Stimulated activated CD4-positive, alpha-beta T cell treated with anti-CD3 and anti-CD28 coated beads, Interleukin-1b, Interleukin-23, amount 100 ng/mL, for 1 hour (primary cell): ENCODE results near the gene GABBR2.

Experiments used
- DNase-seq, 2 donors: peaks; one replicate each; pipeline ENCODE4 v3.0.0-alpha.2; 2020; ENCODE audit warnings: low read depth in 2 of 2

GABBR2 gene

GRCh38 chr9:98442114-98442513, 266.6 kb downstream of the GABBR2 start:
- DNase-seq: no peak

DNA sequence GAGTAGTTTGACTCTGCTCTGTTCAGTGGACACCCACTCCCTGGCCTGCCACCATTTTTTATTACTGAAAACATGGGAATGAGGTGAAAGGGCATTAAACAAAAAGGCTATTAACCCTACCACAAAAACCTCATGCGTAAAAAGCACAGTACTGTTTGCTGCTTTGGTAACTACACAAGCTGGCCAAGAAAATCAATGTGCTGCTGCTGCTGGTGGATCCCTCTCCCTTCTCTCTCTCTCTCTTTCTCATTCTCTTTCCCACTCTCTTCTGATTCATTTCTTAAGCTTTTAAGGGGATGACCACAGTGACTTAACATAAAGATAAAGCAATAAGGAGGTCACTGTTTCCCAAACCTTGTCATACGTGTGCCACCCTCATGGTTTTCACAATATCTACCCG, 270.1 kb downstream of the GABBR2 start:
- no peak for DNase-seq

DNA sequence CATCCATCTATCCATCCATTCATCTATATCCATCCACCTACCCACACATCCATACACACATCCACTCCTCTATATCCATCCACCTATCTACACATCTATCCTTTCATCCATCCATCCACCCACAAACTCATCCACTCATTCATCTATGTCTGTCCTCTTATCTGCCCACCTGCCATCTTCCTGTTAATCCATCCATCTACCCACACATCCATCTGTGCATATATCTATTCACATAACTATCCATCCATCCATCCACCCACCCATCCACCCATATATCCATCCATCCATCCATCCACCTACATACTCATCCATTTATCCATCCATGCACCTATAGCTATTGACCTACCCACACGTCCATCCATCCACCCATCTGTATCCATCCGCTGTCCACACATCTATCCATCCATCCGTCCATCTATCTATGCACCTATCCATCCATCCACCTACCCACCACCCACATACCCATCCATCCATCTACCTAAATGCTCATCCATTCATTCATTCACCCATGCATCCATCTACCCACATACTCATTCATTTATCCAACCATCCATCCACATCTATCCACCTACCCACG, 271.2 kb downstream of the GABBR2 start:
- DNase-seq: no peak

- DNase-seq: no peak
Observed at GRCh38 chr9:98432960-98433359, 275.8 kb downstream of the GABBR2 start.

DNA sequence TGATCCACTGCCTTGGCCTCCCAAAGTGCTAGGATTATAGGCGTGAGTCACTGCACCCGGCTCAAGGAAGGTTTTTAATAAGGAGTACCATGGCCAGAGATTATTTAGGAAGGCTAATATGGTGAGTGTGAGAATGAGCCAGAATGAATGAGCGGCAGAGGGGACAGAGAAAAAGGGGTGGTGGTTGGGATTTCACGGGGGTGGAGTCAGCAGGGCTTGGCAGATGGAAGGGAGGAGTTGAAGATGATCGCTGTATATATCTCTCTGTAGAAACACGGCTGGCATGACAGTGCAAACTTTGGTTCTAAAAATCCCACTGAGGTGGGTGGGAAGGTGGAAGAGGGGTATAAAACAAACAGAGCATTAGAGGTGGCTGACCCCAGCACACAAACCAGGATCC, 276.6 kb downstream of the GABBR2 start:
- no peak for DNase-seq

DNA sequence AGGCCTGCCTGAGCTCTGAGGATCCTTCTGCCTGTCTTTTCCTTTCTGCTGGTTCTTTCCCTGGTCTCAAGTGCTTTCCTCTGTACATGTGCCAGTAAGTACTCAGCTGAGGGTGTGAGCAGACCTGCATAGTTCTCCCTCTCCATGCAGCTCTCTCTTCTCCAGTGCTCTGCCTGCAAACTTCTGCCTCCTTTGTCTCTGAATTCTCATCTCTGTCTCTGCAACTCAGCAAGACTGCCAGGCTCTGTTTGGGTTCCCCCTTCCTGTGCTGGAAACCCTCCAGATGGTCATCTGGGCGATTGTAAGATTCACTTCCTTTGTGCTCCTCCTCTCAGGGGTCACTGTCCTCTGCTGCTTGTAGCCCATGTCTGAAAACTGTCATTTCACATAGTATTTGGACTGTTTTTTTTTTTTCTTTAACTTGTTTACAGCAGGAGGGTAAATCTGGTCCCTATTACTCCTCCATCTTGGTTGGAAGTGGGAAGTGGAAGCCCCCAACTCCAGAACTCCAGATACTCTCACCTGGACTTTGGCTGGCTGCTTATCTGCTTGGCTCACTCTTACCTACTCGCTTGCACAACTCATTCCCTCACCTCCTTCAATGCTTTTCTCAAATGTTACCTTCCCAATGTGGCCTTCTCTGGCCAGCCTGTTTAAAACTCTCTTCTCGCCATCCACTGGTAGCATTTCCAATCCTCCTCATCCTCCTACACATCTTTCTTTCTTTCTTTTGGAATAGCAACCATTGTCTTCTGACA, 278.0 kb downstream of the GABBR2 start:
- no peak for DNase-seq

DNA sequence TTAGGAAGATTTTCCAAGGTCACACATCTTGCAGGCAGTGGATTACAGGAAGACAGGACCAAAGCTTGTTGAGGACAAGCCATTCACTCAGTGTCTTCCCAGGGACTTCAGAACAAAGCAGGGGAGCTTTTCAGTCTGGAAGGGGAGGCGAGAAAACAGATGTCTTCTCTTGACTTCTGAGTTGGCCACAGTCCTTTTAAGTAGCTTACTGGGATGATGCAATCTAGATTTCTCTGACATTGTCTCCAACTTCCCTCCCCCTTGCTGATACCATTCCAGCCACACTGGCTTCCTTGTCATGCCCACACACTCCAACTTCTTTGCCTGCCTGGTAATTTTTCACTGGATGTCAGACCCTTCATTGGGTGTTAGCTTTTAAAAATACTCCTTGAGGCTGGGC, 279.1 kb downstream of the GABBR2 start:
- DNase-seq: no peak

GRCh38 chr9:98428454-98428853, 280.3 kb downstream of the GABBR2 start:
- no peak for DNase-seq

- DNase-seq: no peak
Observed at GRCh38 chr9:98427491-98427890, 281.2 kb downstream of the GABBR2 start.

DNA sequence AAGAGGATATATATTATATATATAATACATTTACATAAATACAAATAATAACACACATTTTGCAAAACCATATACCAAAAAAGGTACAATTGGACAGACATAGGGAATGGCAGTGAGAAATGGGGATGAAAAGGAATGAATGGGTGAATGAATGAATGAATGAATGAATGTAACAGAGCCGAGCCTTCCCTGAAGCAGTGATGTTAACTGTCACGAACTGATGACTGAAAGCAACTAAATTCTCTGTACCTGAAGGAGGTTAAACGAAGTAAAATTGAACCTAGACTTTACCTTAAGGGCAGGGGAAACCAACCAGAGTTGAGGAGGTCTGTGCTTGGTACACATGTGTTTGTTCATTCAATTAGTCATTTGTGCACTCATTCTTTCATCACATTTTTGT, 283.7 kb downstream of the GABBR2 start:
- no peak for DNase-seq

DNA sequence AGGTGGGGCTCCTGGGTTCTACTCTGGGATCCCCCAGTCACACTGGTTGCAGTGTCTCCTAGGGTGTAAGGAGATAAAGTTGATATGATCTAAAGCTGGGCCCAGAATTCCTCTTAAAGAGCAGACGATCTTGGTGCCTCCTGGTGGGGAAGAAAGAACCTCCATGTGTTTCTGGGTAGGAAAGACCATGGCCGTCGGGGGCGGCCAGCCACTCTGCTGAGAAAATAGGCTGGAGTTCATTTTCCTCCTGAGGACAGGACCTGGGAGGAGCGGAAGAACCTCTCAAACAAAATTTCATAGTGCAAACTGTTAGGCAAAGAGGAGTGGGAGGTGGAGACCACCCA, 289.5 kb downstream of the GABBR2 start:
- DNase-seq: no peak

DNA sequence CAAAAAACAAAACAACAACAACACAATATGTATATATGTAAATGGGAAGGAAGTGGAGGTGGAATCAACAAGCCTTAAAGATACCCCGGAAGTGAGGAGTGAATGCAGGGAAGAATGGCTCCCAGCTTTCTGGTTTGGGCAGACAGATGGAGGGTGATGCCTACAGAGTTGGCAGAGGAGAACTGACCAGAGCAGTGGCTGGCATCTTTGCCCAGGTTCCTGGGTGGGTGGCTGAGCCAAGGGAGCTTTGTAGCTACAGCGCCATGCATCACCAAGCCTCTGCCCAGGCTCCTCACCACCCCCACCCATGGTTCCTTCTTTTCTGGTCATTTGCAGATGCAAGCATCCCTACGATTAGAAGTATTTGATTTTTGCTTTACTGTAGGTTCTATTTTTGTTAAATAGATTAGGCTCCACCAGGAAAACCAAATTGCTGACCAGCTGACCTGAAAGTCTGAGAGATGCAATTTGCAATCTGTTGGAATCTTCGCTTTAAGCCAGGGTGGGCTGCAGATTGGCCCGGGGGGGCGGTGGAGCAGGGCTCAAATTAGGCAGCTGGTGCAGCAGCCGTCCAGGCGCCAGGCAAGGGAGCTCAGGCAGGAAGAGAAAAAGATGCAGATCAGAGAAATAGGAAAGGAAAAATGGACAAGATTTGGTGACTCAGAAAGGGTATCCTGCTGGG, 290.0 kb downstream of the GABBR2 start:
- DNase-seq: no peak

GRCh38 chr9:98416294-98417248, 292.2 kb downstream of the GABBR2 start:
- no peak for DNase-seq

DNA sequence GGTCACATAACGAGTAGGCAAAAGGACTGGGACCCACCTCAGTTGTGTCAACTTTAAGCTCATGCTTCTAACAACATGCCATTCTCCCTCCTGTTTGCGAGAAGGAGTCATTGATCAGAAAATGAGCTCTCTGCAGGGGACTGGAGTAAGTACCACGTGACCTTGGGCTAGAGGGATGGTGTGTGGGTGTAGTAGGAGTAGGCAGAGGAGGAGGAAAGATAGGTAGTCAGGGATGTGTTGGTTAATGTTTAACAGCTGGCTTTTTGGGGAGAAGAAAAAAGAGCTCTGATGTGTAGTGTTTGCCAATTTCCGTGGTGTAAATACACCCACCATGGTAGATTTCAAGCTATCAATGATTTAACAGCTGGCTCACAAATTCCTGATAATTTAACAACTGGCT, 293.0 kb downstream of the GABBR2 start:
- no peak for DNase-seq

- DNase-seq: no peak
Observed at GRCh38 chr9:98413084-98413483, 295.7 kb downstream of the GABBR2 start.

DNA sequence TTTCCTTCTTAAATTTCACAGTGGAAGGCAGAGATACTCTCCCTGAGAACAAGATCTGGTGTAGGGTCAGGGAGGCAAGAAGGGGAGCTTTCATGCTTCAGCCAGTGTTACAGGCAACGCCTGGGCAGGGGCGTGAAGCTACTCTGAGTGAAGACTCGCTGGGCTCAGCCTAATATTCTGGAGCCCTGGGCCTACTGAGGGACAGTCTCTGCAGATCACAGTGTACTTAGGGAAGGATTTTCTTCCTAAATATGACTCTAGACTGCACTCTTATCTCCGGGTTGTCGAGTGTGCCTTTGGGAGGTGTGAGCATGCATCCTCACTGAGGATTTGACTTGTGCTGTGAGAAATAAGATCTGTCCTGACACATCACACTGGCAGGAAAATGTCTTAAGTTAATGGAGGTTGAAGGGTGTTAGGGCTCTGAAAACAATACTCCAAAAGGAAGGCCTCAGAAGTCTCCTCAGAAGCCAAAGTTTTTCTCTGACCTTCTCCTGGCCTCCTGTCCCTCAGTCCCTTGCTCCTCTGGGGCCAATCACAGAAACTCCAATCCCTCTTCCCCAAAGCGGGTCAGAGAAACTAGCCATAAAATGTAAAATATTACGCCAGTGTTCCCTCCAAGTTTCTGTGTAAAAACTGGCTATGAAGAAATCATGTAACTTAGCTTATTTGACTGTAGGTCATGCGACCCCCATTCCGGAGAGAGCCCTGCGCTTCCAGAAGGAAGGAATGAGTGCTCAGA, 296.5 kb downstream of the GABBR2 start:
- DNase-seq: no peak

DNA sequence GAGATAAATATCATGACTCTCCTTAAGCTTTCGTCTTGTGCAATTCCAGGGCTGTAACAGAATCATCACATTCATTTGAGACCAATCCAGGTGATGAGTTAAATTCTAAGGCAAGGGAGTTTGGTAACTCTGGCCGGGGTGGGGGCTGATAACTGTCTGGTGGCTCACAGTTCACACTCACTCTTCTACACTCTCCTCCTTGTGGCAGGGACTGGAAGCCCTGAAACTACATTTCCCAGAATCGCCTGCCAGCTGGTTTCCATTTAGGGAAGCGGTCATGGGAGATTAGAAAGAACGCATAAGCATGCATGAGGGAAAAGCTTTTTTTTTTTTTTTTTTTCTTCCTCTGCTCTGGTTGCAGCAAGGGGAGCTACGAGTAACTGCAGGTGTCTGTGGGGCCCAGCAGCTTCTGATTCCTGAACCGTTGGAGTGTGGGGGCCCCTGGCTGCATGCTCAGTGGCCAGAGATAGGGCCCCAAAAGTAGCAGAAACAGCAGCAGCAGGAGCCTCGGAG, 298.5 kb downstream of the GABBR2 start:
- no peak for DNase-seq

DNA sequence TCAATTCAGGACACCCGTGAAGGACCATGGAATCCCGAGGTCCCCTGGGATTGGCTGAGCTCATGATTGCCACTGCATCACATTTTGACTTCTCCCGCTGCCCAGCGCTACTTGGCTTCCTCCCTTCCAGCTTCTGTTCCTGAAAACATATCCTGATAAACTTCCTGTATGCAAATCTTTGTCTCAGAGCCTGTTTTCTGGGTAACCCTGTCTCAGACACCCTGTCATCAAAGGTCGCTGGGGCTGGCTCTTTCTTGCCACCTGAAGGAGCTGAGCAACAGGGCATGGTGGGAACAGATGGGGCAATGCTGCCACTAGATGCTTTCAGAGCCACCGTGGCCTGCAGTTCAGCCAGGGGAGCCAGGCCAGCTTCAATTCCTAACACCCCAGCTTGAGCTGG, 299.0 kb downstream of the GABBR2 start:
- no peak for DNase-seq

- no peak for DNase-seq
Observed at GRCh38 chr9:98406469-98406868, 302.3 kb downstream of the GABBR2 start.

DNA sequence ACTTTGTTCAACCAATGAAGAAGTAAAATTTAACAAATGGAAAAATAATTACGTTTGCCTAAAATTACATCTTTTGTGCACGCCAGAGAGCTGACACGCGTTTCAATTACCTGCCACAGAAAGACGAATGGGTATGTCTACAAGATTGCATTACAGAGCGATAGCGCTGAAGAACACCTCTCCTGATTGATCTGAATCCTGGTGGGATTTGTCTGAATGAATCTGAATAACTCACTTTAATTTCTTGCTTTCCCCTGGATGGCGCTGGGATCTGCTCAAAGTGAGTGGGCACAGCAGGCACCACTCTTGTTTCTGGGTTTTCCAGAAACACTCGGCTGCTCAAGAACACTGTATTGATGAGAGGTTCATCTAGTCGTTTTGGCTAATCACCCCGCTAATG, 304.5 kb downstream of the GABBR2 start:
- DNase-seq: no peak

DNA sequence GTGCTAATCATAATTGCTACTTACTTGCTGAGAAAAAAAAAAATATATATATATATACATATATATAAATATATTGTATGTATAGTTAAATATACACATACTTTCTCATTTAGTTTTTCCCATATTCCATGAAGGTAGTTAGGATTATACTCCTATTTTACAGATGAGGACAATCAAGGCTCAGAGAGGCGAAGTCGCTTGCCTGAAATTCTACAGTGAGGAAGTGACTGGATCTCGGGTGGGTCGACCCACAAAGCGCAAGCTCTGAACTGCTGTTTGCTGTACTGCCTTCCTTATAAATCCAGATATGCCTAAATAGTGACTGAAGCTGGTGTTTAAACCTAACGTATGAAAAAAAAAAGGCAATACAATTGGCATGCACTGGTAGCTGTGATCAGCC, 305.0 kb downstream of the GABBR2 start:
- DNase-seq: no peak
